ENCODE data around the gene ZDHHC9.

ZDHHC9 gene

DNA sequence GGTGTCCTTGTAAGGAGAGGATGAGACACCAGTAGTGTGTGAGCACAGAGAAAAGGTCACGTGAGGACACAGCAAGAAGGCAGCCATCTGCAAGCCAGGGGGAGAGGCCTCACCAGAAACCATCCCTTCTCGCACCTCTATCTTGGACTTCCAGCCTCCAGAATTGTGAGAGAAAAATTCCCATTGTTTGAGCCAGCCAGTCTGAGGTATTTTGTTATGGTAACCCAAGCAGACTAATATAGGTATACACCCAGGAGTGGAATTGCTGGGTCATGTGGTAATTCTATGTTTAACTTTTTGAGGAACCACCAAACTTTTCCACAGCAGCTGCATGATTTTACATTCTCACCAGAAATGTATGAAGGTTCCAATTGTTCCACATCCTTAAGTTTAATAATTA, 25.6 kb downstream of the ZDHHC9 start:
- no peak for DNase-seq

DNA sequence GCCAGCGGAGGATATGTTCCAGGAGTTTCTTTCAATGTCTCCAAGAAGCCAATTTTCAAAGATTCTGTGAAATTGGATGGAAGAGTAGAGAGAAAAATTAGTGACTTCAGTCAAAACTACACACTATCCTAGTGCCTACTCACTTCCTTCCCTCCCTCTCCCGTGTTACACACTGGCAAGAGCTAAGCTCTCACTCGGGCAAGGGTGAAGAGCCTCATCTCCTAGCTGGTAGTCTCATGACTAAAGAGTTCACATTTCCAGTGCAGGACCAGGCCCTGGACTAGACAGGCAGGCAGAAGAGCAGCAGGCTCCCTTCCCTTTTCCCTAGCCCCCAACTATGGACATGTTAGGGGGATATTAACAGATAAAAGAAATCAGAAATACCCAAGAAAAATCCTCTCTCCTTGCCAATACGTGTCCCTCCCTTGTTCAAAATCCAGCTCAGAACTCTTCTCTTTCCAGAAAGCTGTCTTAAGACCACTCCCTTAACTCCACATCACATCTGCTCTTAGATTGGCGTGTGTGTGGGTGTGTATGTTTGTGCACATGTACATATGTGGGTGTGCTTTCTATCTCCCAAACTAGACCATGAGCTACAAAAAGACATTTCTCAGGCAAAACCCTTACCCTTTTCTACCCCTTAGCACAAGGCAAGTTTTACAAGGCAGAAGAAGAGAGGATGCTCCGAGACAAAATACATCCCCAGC, 29.9 kb downstream of the ZDHHC9 start:
- DNase-seq = no peak

DNA sequence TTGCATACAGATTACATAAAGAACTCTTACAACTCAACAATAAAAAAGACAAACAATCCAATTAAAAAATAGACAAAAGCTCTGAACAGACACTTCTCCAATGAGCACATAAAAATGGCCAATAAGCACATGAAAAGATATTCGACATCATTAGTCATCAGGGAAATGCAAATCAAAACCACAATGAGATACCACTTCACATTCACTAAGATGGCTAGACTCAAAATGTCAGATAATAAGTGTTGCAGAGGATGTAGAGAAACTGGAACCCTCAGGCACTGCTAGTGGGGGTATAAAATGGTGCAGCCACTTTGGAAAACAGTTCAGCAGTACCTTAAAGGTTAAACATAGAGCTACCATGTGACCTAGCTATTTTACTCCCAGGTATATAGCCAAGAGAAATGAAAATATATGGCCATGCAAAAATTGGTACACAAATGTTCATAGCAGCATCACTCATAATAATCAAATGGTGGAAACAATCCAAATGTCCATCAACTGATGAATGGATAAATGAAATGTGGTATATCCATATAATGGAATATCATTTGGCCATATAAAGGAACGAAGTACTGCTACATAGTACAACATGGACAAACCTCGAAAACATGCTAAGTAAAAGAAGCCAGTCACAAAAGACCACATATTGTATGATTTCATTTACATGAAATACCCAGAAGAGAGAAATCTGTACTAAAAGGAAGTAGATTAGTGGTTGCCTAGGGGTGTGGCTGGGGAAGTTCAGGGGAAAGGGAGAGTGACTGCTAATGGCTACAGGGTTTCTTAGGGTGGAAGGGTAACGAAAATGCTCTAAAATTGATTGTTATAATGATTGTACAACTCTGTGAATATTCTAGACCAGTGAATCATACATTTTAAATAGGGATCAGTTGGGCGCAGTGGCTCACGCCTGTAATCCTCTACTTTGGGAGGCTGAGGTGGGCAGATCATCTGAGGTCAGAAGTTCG, 34.6 kb downstream of the ZDHHC9 start:
- no peak for DNase-seq

DNA sequence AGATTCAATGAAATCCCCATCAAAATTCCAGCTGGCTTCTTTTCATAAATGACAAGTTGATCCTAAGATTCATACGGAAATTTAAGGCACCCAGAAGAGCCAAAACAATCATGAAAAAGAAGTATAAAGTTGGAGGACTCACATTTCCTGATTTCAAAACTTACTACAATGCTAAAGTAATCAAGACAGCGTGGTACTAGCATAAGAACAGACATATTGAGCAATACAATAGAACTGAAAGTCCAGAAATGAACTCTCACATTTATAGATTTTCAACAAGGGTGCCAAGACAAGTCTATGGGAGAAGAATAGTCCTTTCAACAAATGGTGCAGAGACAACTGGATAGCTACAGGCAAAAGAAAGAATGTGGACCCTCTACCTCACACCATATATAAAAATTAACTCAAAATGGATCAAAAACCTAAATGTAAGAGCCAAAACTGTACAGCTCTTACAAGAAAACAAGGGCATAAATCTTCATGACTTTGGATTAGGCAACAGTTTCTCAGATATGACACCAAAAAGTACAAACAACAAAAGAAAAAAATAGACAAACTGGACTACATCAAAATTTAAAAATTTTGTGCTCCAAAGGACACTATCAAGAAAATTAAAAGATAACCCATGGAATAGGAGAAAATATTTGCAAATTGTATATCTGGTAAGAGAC, 35.4 kb downstream of the ZDHHC9 start:
- DNase-seq = no peak

DNA sequence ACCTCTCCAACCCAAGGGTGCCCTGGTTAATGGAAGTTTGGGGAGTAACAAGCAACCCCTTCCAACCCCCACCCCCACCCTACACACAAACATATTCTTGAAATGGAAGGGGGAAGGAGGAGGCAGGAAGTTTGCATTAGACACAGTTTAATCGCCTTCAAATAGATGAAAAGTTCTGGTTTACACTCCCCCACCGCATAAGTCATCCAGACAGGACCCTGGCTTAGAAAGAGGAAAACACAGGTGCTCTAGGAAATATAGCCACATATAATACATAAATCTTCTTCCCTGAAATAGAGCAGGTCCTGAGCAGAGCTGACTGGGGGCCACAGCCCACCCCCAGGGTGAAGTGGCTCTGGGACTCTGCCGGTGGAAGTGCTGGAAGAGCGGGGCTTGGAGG, 38.9 kb downstream of the ZDHHC9 start:
- DNase-seq = no peak

DNA sequence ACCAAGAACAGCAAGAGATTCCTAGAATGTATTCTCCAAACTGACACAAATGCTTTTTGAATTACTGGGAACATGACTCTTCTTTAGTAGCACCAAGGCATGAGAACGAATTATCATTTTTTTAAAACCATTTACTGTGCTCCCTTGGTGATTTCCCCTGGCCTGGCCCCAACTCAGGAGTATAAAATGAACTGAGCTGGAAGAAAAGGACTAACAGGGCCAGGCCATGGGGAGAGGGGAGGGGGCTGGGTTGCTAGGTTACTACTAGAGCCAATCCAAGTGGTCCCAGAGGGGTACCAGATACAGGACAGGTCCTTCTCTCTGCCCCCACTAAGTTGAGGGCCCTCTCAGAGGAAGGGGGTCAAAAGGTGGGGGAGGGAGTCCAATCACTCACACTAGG, 40.8 kb downstream of the ZDHHC9 start:
- peak; percentile 72 for DNase-seq

DNA sequence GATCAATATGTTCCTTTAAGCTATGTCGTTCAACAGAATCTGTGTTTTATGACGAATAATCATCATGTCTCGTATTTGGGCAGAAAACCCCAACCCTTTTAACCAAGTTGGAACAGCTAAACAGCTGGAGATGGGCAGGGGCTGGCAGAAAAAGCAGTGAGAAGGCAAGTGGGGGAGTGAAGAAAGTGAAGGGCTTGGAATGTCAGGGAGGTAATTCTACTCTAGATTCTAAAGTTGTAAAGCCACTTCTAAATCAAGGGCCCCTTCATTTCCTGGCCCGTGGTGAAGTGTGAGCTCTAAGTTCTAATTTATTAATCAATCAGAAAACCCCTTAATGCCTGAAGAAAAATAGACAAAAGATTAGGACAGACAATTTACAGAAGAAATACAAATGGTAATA, 43.5 kb downstream of the ZDHHC9 start:
- DNase-seq = no peak

DNA sequence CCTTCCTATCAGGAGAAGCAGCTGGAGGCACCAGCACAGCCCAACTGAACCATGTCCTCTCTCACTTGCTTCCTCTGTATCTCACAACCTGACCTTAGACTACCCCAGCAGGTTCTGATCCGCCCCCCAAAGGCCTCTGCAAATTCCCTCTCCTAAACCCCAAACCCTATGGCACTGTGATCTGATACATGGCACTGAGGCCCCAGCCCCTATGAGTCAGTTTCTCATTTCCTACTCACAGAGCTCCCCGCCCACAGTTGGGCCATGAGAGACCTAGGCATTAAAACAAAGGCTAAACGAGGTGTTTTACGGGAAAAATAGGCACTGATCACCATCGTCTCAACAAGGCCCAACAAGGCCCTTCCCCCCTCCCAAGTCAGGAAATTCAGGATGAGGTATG, 44.8 kb downstream of the ZDHHC9 start:
- DNase-seq = no peak

DNA sequence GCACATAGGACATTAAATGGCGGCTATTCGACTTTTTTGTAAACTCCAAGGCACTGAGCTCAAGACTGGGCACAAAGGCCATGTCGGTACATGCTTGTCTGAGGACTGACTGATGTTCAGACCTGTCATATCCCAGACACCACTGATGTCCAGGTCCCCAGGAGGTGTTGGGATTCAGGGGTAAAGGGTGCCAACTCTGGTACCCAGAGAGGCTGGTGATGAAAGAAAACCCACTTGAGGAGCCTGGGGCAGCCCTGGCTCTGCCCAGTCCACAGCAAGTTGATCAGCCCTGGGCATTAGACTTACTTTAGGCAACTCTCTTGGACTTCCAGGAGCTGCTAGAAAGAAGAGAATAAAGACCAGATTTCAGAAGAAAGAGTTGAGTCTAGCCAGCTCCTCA, 45.2 kb downstream of the ZDHHC9 start:
- no peak for DNase-seq

DNA sequence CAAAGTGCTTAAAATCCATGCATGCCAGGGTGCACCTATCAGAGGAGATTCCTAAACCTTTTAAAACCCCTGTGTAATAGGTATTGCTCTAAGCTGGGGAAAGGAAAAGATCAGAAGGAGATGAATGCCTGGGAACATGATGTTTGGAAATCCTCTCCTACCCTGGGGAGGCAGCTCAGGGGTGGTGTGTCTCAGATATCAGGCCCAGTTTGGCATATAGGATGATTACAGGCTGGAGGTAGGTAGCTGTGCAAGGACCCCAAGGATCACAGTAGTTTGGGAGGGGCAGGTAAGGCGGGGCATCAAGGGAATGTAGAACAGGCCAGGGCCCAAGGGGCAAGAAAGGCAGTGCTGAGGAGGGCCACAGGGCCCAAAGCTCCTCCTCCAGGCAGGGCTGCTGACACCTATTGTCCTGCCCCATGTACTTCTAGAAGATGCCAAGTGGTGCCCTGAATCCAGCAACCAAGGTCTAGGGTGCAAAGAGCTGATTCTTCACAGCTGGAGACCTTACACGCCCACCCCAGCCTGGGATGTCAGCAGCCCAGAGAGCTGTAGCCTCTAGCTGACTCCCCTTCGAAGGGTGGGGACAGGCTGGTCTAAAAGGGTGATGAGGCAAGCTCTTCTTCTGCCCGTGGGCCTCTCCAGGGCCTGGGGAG, 46.3 kb downstream of the ZDHHC9 start:
- no peak for DNase-seq

DNA sequence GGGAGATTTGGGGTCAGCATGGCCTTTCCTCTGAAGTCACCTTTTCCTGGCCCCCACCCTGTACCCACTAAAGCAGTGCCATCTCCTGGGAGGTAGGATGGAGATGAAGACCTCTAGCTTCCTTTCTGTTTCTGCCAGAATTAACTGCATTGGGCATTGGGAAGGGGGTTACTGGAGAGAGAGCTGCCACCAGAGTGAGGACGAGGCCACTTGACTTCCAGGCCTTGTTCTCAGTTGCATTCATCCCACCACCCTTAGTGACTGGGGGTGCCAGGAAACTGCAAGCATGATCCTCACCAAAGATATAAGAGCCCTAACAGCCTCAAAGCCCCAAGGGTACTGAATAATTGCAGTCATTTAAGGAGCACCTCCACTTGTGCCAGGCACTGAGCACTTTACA, 48.1 kb downstream of the ZDHHC9 start:
- DNase-seq = no peak

DNA sequence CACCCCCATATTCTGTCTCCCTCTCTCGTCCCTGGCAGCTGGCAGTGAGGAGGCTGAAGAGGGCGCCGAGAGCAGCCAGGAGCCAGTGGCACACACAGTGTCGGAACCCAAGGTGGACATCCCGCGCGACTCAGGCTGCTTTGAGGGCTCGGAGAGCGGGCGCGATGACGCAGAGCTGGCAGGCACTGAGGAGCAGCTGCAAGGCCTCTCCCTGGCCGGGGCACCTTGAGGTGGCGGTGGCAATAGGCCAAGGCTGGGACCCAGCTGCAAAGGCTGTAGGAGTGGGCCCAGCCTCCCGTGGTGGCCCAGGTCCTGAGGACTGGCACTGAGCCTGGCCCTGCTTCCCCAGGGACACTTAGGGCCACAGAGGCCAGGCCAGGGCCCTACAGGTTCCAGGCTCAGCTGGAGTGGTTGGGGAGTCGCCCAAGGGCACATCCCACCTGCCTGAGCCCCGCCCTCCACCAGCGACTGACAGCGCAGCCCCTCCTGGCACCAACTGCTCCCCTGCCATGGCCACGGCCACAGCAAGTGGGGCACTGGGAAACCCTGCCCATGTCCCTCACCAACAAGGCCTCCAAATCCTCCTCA, 50.0 kb downstream of the ZDHHC9 start:
- no peak for DNase-seq

DNA sequence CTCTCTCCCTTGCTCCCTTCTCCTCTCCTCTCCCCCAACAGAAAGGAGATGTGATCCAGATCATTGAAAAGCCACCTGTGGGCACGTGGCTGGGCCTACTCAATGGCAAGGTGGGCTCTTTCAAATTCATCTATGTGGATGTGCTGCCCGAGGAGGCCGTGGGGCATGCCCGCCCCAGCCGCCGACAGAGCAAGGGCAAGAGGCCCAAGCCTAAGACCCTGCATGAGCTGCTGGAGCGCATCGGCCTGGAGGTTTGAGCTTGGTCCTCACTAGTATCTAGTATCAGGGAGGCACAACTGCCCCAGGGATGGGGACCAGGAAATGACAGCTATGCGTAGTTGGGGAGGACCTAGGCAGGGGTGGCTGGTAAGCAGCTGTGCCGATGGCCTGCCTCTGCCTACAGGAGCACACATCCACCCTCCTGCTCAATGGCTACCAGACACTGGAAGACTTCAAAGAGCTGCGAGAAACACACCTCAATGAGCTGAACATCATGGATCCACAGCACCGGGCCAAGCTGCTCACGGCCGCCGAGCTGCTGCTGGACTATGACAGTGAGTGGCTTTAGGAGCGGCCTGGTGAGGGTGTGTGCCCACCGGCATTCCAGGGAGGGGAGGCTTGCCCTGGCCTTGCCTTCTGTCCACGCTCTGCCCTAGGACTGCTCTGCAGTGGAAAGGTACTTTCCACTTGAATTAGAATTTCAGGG, 50.9 kb downstream of the ZDHHC9 start:
- DNase-seq = no peak

DNA sequence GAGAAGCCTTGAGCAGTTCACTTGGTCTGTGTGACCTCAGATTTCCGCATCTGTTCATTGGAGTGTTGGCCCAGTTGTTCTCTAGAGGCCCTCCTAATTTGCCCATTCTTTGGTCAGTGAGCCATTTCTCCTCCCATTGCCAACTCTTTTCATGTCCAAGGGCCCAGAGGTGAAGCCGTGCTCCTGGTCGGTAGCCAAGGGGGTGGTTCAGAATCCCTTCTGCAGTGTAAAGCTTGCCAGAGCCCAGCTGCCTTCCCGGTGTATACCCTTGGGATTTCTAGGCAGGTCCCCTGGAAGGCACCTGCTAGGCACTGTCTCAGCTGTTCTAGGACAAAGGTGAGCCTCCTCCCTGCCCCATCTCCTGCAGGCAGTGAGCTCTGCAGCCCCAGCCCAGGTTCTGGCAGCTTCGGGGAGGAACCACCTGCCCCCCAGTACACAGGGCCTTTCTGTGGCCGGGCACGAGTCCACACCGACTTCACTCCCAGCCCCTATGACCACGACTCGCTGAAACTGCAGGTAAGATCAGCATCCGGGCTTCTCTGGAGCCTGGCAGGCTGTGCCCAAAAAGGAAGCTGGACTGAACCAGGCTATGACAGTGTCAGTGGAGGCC, 51.6 kb downstream of the ZDHHC9 start:
- DNase-seq = no peak

DNA sequence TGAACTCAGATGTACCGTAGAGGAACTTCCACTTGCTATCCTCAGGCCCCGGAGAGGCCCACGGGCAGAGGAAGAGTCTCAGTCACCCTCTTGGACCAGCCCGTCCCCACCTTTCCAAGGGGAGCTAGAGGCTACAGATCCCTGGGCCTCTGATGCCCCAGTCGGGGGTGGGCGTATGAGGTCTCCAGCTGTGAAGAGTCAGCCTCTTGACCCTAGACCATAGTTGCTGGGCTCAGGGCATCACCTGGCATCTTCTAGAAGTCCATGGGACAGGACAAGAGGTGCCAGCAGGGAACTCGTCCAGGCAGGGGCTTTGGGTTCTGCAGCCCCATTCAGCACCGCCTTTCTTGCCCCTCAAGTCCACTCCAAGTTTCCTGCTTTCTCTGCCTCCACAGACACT, 52.4 kb downstream of the ZDHHC9 start:
- DNase-seq = no peak

DNA sequence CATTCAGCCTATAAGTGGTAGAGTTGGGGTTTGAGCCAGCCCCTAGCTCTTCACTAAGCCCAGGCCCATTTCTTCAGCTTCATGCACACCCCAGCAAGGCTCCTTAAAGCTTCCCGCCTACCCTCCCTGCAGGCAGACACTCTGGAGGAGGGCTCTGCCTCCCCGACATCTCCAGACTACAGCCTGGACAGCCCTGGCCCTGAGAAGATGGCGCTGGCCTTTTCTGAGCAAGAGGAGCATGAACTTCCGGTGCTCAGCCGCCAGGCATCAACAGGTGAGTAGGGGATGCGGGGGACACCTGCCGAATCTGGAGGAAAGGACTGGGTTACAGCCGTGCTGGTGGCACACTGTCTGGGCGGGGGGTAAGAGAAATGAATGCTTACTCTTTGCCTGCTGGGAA, 52.9 kb downstream of the ZDHHC9 start:
- DNase-seq = no peak

DNA sequence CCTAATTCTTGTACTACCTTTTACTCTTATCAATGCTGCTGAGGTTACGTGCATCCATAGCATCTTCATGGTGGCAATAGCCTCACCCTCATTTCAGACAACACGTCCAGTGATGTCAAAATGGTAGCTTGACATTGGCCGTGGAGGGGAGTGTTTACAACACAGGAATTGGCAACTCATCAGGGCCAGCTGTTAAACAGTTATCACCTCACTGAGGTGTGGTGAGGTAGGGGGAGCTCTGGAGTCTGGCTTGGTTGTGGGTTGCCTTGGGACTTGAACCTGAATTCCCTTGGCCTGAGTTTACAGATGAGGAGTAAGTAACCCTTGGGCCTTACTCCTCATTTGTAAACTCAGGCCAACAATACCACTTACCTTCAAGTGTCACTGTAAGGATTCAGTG, 53.5 kb downstream of the ZDHHC9 start:
- no peak for DNase-seq

DNA sequence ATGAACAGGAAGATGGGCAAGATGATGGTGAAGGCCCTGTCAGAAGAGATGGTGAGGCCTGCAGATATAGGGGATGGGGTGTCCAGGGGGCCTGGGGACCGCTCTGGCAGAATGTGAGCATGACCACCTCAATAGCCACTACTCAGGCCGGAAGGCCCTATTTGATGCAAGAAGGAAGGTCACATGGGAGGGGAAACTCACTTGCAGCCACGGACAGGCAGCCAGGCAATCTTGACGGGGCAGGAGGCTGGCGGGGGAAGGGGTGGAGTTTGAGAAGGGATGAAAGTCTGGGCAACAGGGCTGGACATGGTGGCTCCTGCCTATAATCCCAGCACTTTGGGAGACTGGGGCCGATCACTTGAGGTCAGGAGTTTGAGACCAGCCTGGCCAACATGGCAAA, 55.2 kb downstream of the ZDHHC9 start:
- DNase-seq = no peak

DNA sequence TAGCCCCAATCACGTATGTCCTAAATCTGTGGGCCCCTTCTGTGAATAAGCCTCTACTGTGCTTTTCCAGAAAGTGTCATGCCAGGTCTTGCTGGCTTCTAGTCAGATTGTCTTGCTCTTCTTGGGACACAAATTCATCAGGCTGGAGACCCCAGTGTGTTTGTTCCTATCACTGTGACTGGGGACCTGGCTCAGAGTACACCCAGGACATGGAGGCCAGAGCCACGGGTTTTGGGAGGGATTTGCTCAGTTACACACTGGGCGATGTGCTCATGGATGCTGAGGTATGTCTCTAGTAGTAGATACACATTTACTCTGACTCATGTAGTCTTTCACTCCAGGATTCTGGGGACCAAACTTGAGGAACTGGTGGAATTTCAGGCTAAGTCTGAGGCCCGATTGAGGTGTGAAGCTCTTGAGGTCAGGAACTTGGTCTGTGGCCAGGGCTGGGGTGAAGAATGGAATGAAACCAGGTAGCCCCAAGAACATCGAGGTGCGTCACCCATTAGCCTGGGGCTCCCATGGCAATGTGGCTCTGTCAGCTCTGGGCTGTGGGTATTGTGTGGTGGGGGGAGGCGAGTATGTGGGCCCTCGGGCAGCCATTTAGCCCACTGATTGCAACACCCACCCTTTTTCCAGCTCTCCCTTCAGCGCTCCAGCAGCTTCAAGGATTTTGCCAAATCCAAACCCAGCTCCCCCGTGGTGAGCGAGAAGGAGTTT, 56.2 kb downstream of the ZDHHC9 start:
- DNase-seq = no peak

DNA sequence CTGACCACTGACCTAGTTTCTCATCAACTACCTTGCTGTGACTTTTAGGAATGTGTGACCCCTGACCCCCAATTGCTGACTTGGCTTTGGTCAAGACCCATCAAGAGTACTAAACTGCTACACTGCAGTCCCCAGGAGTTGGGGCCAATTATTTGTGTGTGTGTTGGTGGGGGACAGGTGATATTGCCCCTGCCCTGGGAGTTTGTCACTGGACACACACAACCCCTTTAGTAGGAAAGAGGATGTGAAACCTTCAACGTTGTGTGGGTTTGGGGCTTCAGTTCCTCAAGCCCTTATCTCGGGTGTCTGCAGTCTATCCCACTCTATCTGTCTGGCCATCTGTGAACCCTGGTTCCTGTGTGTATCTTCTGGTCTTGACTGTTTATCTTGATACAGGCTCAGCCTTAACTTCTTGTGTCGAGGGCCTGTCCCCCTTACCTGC, 57.5 kb downstream of the ZDHHC9 start:
- no peak for DNase-seq

Measured in eye (tissue), 1 donor.